Prostate gland (tissue), 2 donors: ENCODE results near the gene FXYD4.

Experiments used
- POLR2A ChIP-seq: fragments of 450-650 bp; IDR thresholded peaks from one replicate; pipeline ENCODE4 v1.6.1; 2016; ENCODE audit warnings: antibody characterized with exemption, mild to moderate bottlenecking
- POLR2AphosphoS5 ChIP-seq: sonication (generic); formaldehyde crosslinking; IDR thresholded peaks from one replicate; pipeline ENCODE4 v1.6.1; 2017; ENCODE audit warnings: antibody characterized with exemption
- TF ChIP-seq, protein P1 (sequence below), 4 experiments: fragments of 200-600 bp in 2 of 4; fragments of 450-650 bp in 2 of 4; sonication (generic) in 2 of 4; IDR thresholded peaks; 1 replicate in 3 of 4; 2 replicates in 1 of 4; pipeline ENCODE4 v1.5.1; 2016 to 2019; ENCODE audit warnings: antibody characterized with exemption in 4 of 4, mild to moderate bottlenecking in 2 of 4, moderate library complexity in 2 of 4

DNA sequence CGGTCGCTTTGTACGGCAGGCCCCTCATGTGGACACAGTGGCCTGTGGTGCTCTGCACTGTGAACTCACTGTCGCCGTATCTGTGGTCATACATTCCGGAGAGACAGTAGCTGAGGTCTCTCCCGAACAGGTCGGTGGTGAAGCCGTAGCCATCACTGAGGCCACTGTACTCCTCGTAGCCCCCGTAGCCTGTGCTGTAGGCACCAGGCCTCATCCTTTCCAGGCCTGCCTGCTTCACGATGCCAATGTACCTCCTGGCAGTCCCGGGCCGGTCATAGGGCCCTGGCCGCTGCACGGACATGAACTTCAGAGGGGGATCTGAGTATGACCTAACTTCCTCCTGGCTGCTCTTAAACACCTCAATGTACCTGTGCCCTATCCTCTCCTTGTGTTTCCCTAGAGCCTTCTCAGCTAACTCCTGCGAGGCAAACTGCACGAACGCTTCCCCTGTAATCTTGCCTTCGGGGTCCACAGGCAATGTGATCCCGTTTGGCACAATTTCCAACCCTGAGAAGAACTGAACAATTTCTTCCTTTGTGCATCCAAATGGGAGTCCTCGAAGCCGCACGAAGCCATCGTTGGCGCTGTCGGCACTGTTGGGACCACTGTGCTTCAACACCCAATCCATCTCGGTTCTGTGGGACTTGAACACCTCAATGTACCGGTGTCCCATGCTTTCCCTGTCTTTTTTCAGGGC lies 15.7 kb downstream of the FXYD4 start:
- TF ChIP-seq, protein P1, sequence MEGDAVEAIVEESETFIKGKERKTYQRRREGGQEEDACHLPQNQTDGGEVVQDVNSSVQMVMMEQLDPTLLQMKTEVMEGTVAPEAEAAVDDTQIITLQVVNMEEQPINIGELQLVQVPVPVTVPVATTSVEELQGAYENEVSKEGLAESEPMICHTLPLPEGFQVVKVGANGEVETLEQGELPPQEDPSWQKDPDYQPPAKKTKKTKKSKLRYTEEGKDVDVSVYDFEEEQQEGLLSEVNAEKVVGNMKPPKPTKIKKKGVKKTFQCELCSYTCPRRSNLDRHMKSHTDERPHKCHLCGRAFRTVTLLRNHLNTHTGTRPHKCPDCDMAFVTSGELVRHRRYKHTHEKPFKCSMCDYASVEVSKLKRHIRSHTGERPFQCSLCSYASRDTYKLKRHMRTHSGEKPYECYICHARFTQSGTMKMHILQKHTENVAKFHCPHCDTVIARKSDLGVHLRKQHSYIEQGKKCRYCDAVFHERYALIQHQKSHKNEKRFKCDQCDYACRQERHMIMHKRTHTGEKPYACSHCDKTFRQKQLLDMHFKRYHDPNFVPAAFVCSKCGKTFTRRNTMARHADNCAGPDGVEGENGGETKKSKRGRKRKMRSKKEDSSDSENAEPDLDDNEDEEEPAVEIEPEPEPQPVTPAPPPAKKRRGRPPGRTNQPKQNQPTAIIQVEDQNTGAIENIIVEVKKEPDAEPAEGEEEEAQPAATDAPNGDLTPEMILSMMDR (IDR thresholded peaks at IDR 0.05): no peak
- no peak for TF ChIP-seq POLR2A
- no peak for TF ChIP-seq POLR2AphosphoS5
